ENCODE results near the gene COMMD1.
"Not testable (repeated sequence)": the region's sequence is repeated elsewhere in the genome, so short reads cannot be mapped to it uniquely, and the experiment has no call there.

Gene COMMD1

GRCh38 chr2:61924895-61925663 lies 19.6 kb downstream of the COMMD1 start:
- no peak for DNase-seq

GRCh38 chr2:61926531-61927477 lies 21.3 kb downstream of the COMMD1 start:
- DNase-seq = no peak

- peak; percentile 79 for DNase-seq
Measured at GRCh38 chr2:61928826-61929461, 23.5 kb downstream of the COMMD1 start.

GRCh38 chr2:61937098-61937497 lies 31.6 kb downstream of the COMMD1 start:
- no peak for DNase-seq

GRCh38 chr2:61937886-61938285 lies 32.4 kb downstream of the COMMD1 start:
- DNase-seq = no peak

GRCh38 chr2:61938511-61938910 lies 33.0 kb downstream of the COMMD1 start:
- DNase-seq = no peak

GRCh38 chr2:61943251-61943650 lies 37.8 kb downstream of the COMMD1 start:
- no peak for DNase-seq

GRCh38 chr2:61946666-61947065 lies 41.2 kb downstream of the COMMD1 start:
- DNase-seq = no peak

- DNase-seq = no peak
Measured at GRCh38 chr2:61948661-61949457, 43.4 kb downstream of the COMMD1 start.

- DNase-seq = no peak
Measured at GRCh38 chr2:61949458-61949713, 43.9 kb downstream of the COMMD1 start.

- DNase-seq = no peak
Measured at GRCh38 chr2:61949714-61950560, 44.5 kb downstream of the COMMD1 start.

GRCh38 chr2:61950571-61951315 lies 45.3 kb downstream of the COMMD1 start:
- DNase-seq = no peak

GRCh38 chr2:61951881-61952280 lies 46.4 kb downstream of the COMMD1 start:
- DNase-seq = no peak

GRCh38 chr2:61952288-61952687 lies 46.8 kb downstream of the COMMD1 start:
- no peak for DNase-seq

- DNase-seq = not testable (repeated sequence)
Measured at GRCh38 chr2:61954856-61955255, 49.4 kb downstream of the COMMD1 start.

- no peak for DNase-seq
Measured at GRCh38 chr2:61959381-61960293, 54.2 kb downstream of the COMMD1 start.

- DNase-seq = no peak
Measured at GRCh38 chr2:61961231-61961901, 55.9 kb downstream of the COMMD1 start.

- peak; percentile 20 for DNase-seq
Measured at GRCh38 chr2:61962095-61962984, 56.9 kb downstream of the COMMD1 start.

Measured in NCI-H226 (cell line).